IMR-90 (cell line): ENCODE data around the gene RIMBP2. TPM values are rescaled to one million over a fixed set of nuclear protein-coding genes. Genes with fewer than 3 reads are reported as not detected.

Experiments
- ATAC-seq: fragments of 200-7000 bp; cut with Tn5 transposase; 2 replicates; pipeline ENCODE4 v1.9.1; 2020; ENCODE audit warnings: low read depth, mild to moderate bottlenecking, moderate library complexity
- BruUV-seq: library from RNA; stranded (reverse); fragments of 400-500 nt; replicated peaks from 2 replicates; lab custom pipeline; 2021; lab: Mats Ljungman, UMichigan
- CTCF ChIA-PET: fragments of 300-600 bp; formaldehyde crosslinking; extraction: SDS; loops from one replicate; lab custom pipeline; 2021; ENCODE audit warnings: antibody characterized with exemption; lab: Yijun Ruan, JAX
- POLR2A ChIA-PET: fragments of 300-600 bp; sonication (Branson Sonifier 250); formaldehyde crosslinking; loops from one replicate; lab custom pipeline; 2022; ENCODE audit warnings: antibody characterized with exemption; ENCODE audit not compliant: unreplicated experiment; lab: Charles Lee
- DNase-seq: peaks from one replicate; pipeline ENCODE4 v3.0.0; 2013
- H2AFZ ChIP-seq: replicated peaks from 2 replicates; pipeline ENCODE3; 2013; ENCODE audit warnings: low read length, mild to moderate bottlenecking; ENCODE audit not compliant: poor library complexity
- H2AK5ac ChIP-seq: 2 replicates; pipeline ENCODE4 v1.6.1; 2013; ENCODE audit warnings: low read depth, low read length, inconsistent platforms
- H2AK9ac ChIP-seq: replicated peaks from 2 replicates; pipeline ENCODE3; 2013; ENCODE audit warnings: mild to moderate bottlenecking, low read depth, low read length, moderate library complexity; ENCODE audit not compliant: poor library complexity
- H2BK120ac ChIP-seq: 2 replicates; pipeline ENCODE4 v1.6.1; 2013; ENCODE audit warnings: low read depth, low read length, inconsistent platforms
- H2BK15ac ChIP-seq: 3 replicates; pipeline ENCODE4 v1.6.1; 2013; ENCODE audit warnings: low read depth, low read length, inconsistent platforms
- H2BK20ac ChIP-seq: 2 replicates; pipeline ENCODE4 v1.6.1; 2013; ENCODE audit warnings: low read depth, mild to moderate bottlenecking, inconsistent platforms, low read length, moderate library complexity
- H2BK5ac ChIP-seq: 2 replicates; pipeline ENCODE4 v1.6.1; 2013; ENCODE audit warnings: mild to moderate bottlenecking, low read depth, low read length, inconsistent platforms; ENCODE audit not compliant: poor library complexity, severe bottlenecking
- H3K14ac ChIP-seq: replicated peaks from 2 replicates; pipeline ENCODE4 v1.6.1; 2013; ENCODE audit warnings: low read depth, low read length, inconsistent platforms
- H3K18ac ChIP-seq: 2 replicates; pipeline ENCODE4 v1.6.1; 2013; ENCODE audit warnings: low read depth, low read length, control low read depth
- H3K23ac ChIP-seq: 2 replicates; pipeline ENCODE4 v1.6.1; 2013; ENCODE audit warnings: low read depth, low read length, inconsistent platforms
- H3K27ac ChIP-seq: 2 replicates; pipeline ENCODE4 v1.5.1; 2013; ENCODE audit warnings: mild to moderate bottlenecking, control low read depth, low read length; ENCODE audit not compliant: insufficient read depth
- H3K27me3 ChIP-seq: 2 replicates; pipeline ENCODE4 v1.6.1; 2013; ENCODE audit warnings: low read length; ENCODE audit not compliant: control insufficient read depth, insufficient read depth
- H3K36me3 ChIP-seq: 2 replicates; pipeline ENCODE4 v1.6.1; 2013; ENCODE audit warnings: low read length, mixed read lengths; ENCODE audit not compliant: control insufficient read depth, insufficient read depth
- H3K4ac ChIP-seq: 2 replicates; pipeline ENCODE4 v1.6.1; 2013; ENCODE audit warnings: low read depth, low read length, inconsistent platforms
- H3K4me1 ChIP-seq: 2 replicates; pipeline ENCODE4 v1.6.1; 2013; ENCODE audit warnings: low read length, mixed read lengths; ENCODE audit not compliant: control insufficient read depth, insufficient read depth
- H3K4me2 ChIP-seq: 2 replicates; pipeline ENCODE4 v1.6.1; 2013; ENCODE audit warnings: low read depth, mild to moderate bottlenecking, control low read depth, low read length, moderate library complexity
- H3K4me3 ChIP-seq: 2 replicates; pipeline ENCODE4 v1.5.1; 2013; ENCODE audit warnings: low read depth, mild to moderate bottlenecking, control low read depth, low read length, moderate library complexity; ENCODE audit not compliant: insufficient read depth
- H3K56ac ChIP-seq: 2 replicates; pipeline ENCODE4 v1.6.1; 2013; ENCODE audit warnings: low read length, inconsistent platforms; ENCODE audit not compliant: insufficient read depth; ENCODE audit errors: extremely low read depth
- H3K79me1 ChIP-seq, 2 experiments: 2 replicates each; pipeline ENCODE4 v1.6.1; 2013; ENCODE audit warnings: low read length in 2 of 2, inconsistent platforms in 1 of 2, low read depth in 1 of 2
- H3K9ac ChIP-seq: 2 replicates; pipeline ENCODE4 v1.6.1; 2013; ENCODE audit warnings: low read depth, low read length, control low read depth
- H3K9me1 ChIP-seq: 2 replicates; pipeline ENCODE4 v1.6.1; 2013; ENCODE audit warnings: low read length, inconsistent platforms; ENCODE audit not compliant: insufficient read depth
- H3K9me3 ChIP-seq: 2 replicates; pipeline ENCODE4 v1.6.1; 2013; ENCODE audit warnings: low read length; ENCODE audit not compliant: control insufficient read depth, insufficient read depth
- H4K20me1 ChIP-seq: 2 replicates; pipeline ENCODE4 v1.6.1; 2013; ENCODE audit warnings: low read length, inconsistent platforms; ENCODE audit not compliant: insufficient read depth
- H4K5ac ChIP-seq: 2 replicates; pipeline ENCODE4 v1.6.1; 2013; ENCODE audit warnings: mild to moderate bottlenecking, low read depth, low read length, control low read depth
- H4K8ac ChIP-seq, 2 experiments: 2 replicates each; pipeline ENCODE4 v1.6.1; 2013; ENCODE audit warnings: low read depth in 2 of 2, low read length in 2 of 2, control low read depth in 1 of 2, inconsistent platforms in 1 of 2
- H4K91ac ChIP-seq: 2 replicates; pipeline ENCODE4 v1.6.1; 2013; ENCODE audit warnings: low read depth, low read length, inconsistent platforms; ENCODE audit not compliant: insufficient read depth
- BHLHE40 ChIP-seq: fragments of 150-350 bp; IDR thresholded peaks from 2 replicates; pipeline ENCODE4 v1.6.1; 2016; ENCODE audit warnings: mild to moderate bottlenecking, low read depth, low read length
- CEBPB ChIP-seq: IDR thresholded peaks from 2 replicates; pipeline ENCODE4 v1.6.1; 2012; ENCODE audit warnings: low read depth, low read length, improper control_type of control experiment
- CHD1 ChIP-seq: IDR thresholded peaks from 2 replicates; pipeline ENCODE4 v1.6.1; 2012; ENCODE audit warnings: low read depth, low read length, improper control_type of control experiment
- ELK1 ChIP-seq: fragments of 150-350 bp; IDR thresholded peaks from 2 replicates; pipeline ENCODE4 v1.6.1; 2016; ENCODE audit warnings: low read depth, mild to moderate bottlenecking, low read length, moderate library complexity, borderline replicate concordance
- FOS ChIP-seq: fragments of 150-350 bp; IDR thresholded peaks from 2 replicates; pipeline ENCODE4 v1.6.1; 2016; ENCODE audit warnings: low read depth, low read length
- MAFK ChIP-seq: IDR thresholded peaks from 2 replicates; pipeline ENCODE4 v1.6.1; 2012; ENCODE audit warnings: low read depth, low read length, improper control_type of control experiment
- MAZ ChIP-seq: IDR thresholded peaks from 2 replicates; pipeline ENCODE4 v1.6.1; 2012; ENCODE audit warnings: low read depth, mild to moderate bottlenecking, low read length, improper control_type of control experiment, moderate library complexity, borderline replicate concordance
- MXI1 ChIP-seq: IDR thresholded peaks from 2 replicates; pipeline ENCODE4 v1.6.1; 2012; ENCODE audit warnings: low read depth, mild to moderate bottlenecking, low read length, moderate library complexity, borderline replicate concordance
- NFE2L2 ChIP-seq: fragments of 150-350 bp; IDR thresholded peaks from 2 replicates; pipeline ENCODE4 v1.6.1; 2016; ENCODE audit warnings: low read depth, mild to moderate bottlenecking, low read length
- POLR2A ChIP-seq: IDR thresholded peaks from 2 replicates; pipeline ENCODE4 v1.6.1; 2012; ENCODE audit warnings: mild to moderate bottlenecking, low read depth, low read length
- RAD21 ChIP-seq: IDR thresholded peaks from 2 replicates; pipeline ENCODE4 v1.6.1; 2012; ENCODE audit warnings: low read length, improper control_type of control experiment
- RCOR1 ChIP-seq: IDR thresholded peaks from 2 replicates; pipeline ENCODE4 v1.6.1; 2012; ENCODE audit warnings: mild to moderate bottlenecking, low read length, improper control_type of control experiment; ENCODE audit not compliant: insufficient replicate concordance
- RFX5 ChIP-seq: IDR thresholded peaks from 2 replicates; pipeline ENCODE4 v1.8.0; 2012; ENCODE audit warnings: low read depth, mild to moderate bottlenecking, low read length, moderate library complexity
- SMC3 ChIP-seq: fragments of 150-350 bp; IDR thresholded peaks from 2 replicates; pipeline ENCODE4 v1.6.1; 2016; ENCODE audit warnings: low read depth, mild to moderate bottlenecking, antibody characterized with exemption, low read length, moderate library complexity
- USF2 ChIP-seq: fragments of 150-350 bp; IDR thresholded peaks from 2 replicates; pipeline ENCODE4 v1.6.1; 2017; ENCODE audit warnings: mild to moderate bottlenecking, antibody characterized with exemption, low read length, low read depth
- WGBS, 2 experiments: methylation state at CpG; one replicate each; pipeline versions ENCODE4 v1.1.5 to v1.1.7; 2013; ENCODE audit warnings: missing lambda C conversion rate in 2 of 2; ENCODE audit not compliant: insufficient read length in 1 of 2; ENCODE audit errors: extremely low coverage in 2 of 2; 5-methylcytosine and 5-hydroxymethylcytosine counted together
- dilution Hi-C: fragments of 300-500 bp; cut with HindIII; formaldehyde crosslinking; loops from one replicate; pipeline ENCODE4 v1.14.3; 2018; ENCODE audit warnings: low sequenced_read_pairs; ENCODE audit not compliant: unreplicated experiment
- in situ Hi-C: fragments of 300-500 bp; cut with MboI; formaldehyde crosslinking; loops from 3 replicates; pipeline ENCODE4 v1.14.3; 2019; ENCODE audit warnings: low sequenced_read_pairs, inconsistent platforms, mixed read lengths
- intact Hi-C: fragments of 100-400 bp; cut with micrococcal nuclease; formaldehyde crosslinking; loops from 2 replicates; pipeline ENCODE4 v1.10.0; 2022
- polyA plus RNA-seq, 3 experiments: library from polyadenylated mRNA; depleted of rRNA; stranded (reverse); fragments of >200 nt; gene quantifications; 2 replicates each; pipeline ENCODE4 v1.2.3, GENCODE V29; 2012; ENCODE audit warnings: low replicate concordance in 1 of 3
- total RNA-seq: library from RNA; depleted of rRNA; stranded (reverse); fragments of >200 nt; gene quantifications from 2 replicates; pipeline ENCODE4 v1.2.3, GENCODE V29; 2012
- TF ChIP-seq, protein P1 (sequence below): conservative IDR thresholded peaks from 2 replicates; pipeline ENCODE4 v1.5.1; 2012; ENCODE audit warnings: mild to moderate bottlenecking, low read depth, low read length, improper control_type of control experiment

Gene RIMBP2
- total and polyA plus RNA-seq, 2 of the 4 experiments (the other 2 are of a cell fraction): not detected

- no peak overlapping the region for H3K23ac ChIP-seq
- H2BK15ac ChIP-seq: no peak overlapping the region
- H2AK9ac ChIP-seq: no peak overlapping the region
- no peak overlapping the region for H3K9ac ChIP-seq
- CTCF ChIA-PET: no interaction called here
- dilution Hi-C loops: no loop called here
- no TSS peak for BruUV-seq
- H3K27me3 ChIP-seq: no peaks in the 10 kb centered on the region
- no peaks in the 10 kb centered on the region for H3K36me3 ChIP-seq
- H3K9me1 ChIP-seq: no peaks in the 10 kb centered on the region
- POLR2A ChIA-PET: no interaction called here
- H2AFZ ChIP-seq: no peak overlapping the region
- in situ Hi-C loops: no loop called here
- no CpG with 5 or more reads among the region's 21 CpGs for WGBS, 2 experiments
- H2BK120ac ChIP-seq: no peak overlapping the region
- H3K18ac ChIP-seq: no peak overlapping the region
- no peak overlapping the region for H3K14ac ChIP-seq
- H4K91ac ChIP-seq: no peak overlapping the region
- peaks cover 43% of the 10 kb centered on the region for H3K9me3 ChIP-seq
- H3K79me1 ChIP-seq: no peaks in the 10 kb centered on the region
- no peak overlapping the region for H3K56ac ChIP-seq
- no peak overlapping the region for H2BK20ac ChIP-seq
- H4K8ac ChIP-seq: no peak overlapping the region
- no peak overlapping the region for H4K5ac ChIP-seq
- no peak overlapping the region for H3K27ac ChIP-seq
- H3K4me2 ChIP-seq: no peak overlapping the region
- DNase-seq (no peak), ATAC-seq (no peak)
- intact Hi-C loops: no loop called here
- TF ChIP-seq RFX5 (no peak), CHD1 (no peak), BHLHE40 (no peak), CEBPB (no peak), NFE2L2 (no peak), RCOR1 (no peak), MAFK (no peak), MAZ (no peak), SMC3 (no peak), USF2 (no peak), ELK1 (no peak), FOS (no peak), RAD21 (no peak), MXI1 (no peak), POLR2A (no peak)
- TF ChIP-seq, protein P1, sequence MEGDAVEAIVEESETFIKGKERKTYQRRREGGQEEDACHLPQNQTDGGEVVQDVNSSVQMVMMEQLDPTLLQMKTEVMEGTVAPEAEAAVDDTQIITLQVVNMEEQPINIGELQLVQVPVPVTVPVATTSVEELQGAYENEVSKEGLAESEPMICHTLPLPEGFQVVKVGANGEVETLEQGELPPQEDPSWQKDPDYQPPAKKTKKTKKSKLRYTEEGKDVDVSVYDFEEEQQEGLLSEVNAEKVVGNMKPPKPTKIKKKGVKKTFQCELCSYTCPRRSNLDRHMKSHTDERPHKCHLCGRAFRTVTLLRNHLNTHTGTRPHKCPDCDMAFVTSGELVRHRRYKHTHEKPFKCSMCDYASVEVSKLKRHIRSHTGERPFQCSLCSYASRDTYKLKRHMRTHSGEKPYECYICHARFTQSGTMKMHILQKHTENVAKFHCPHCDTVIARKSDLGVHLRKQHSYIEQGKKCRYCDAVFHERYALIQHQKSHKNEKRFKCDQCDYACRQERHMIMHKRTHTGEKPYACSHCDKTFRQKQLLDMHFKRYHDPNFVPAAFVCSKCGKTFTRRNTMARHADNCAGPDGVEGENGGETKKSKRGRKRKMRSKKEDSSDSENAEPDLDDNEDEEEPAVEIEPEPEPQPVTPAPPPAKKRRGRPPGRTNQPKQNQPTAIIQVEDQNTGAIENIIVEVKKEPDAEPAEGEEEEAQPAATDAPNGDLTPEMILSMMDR: no peak
- H3K4me3 ChIP-seq: no peak overlapping the region
- no peaks in the 10 kb centered on the region for H3K4me1 ChIP-seq
- no peaks in the 10 kb centered on the region for H4K20me1 ChIP-seq
- no peak overlapping the region for H3K4ac ChIP-seq
- H2BK5ac ChIP-seq: no peak overlapping the region
- H2AK5ac ChIP-seq: no peak overlapping the region
Measured at GRCh38 chr12:130478786-130479185, 237.3 kb downstream of the RIMBP2 start.
